SIG-M5 treated with dmso at 0.1 percent for 504 hours (cell line): ENCODE measurements around the gene ATF7.

Experiments
- DNase-seq: peaks from one replicate; lab custom pipeline; 2025; ENCODE audit not compliant: unreplicated experiment; lab: John Stamatoyannopoulos, UW

The ATF7 gene

DNA sequence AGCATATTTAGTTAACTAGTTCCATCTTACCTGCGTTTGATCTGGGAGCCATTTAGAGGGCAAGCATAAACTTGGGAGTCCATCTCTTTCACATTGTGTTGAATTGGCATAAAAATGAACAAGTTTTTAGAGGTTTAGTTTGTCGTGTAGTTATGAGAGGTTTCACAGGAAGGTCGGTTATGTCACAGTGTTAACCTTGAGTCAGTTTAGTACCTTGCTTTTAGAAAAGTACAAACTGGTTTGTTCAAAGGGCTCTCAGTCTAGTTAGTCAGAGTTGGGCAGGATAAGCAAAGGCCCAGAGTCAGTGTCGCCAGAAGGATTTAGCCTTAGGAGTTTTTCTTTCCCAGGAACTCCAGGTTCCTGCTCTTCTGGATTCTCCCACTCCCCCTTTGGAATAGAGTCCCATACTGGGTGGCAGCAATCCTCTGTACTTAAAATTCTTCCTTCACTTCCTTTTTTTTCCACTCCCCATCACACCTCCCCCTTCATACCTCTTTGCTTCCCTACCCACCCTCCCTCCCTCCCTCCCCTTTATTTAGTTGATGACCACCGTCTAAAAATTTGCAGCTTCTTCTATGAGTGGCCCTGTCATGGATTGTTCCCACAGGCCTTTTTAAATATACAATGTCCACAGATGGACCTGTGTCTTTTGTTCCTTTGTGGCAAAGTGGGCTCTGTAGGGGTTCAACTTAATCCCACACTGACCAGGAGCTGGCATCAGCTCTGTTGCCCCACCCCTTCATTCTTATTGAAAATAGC is 162.2 kb downstream of the ATF7 start:
- DNase-seq = no peak

DNA sequence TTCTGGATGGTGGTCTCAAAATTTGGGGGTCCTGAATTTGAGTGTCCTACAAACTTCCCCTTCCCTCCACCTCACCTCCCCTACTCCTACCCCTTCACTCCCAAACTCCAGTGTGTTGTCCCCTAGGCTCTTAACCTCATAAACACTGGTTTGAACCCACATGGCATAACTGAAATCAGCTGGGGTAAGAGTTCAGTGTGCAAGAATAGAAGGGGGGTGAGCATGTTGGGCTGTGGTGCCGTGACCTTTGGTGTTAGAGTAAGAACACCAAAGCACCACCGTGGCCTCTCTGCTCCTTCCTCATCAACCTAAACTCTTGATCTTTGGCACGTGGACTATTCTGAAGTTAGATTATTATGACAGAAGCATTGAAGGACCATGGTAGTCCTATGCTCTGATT is 163.2 kb downstream of the ATF7 start:
- DNase-seq = no peak

DNA sequence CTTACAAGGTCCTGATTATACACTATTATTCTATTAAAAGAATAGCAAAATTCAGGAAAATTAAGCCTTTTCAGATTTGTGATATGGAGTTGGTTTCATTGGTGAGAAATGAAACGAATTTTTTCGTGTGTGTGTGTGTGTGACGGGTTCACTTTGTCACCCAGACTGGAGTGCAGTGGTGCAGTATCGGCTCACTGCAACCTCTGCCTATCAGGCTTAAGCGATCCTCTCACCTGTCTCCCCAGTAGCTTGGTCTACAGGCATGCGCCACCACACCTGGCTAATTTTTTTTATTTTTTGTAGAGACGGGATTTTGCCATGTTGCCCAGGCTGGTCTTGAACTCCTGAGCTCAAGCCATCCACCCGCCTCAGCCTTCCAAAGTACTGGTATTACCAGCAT is 164.6 kb downstream of the ATF7 start:
- DNase-seq = no peak

DNA sequence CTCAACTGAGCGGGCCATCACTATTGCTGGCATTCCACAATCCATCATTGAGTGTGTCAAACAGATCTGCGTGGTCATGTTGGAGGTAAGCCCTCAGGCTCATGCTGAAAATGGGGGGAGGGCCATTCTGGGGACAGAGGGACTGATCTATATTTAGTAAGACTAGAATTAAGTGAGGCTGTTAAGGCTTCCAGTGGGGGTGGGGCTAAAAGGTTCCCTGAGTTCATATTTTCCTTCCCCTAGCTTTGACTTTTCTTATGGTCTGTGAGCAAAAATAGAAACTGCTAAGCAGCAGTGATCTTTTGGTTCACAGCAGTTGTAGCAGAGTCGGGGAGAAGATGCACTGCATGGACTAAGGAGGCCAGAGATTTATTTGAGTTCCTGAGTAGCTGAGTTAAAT is 165.1 kb downstream of the ATF7 start:
- DNase-seq = no peak

DNA sequence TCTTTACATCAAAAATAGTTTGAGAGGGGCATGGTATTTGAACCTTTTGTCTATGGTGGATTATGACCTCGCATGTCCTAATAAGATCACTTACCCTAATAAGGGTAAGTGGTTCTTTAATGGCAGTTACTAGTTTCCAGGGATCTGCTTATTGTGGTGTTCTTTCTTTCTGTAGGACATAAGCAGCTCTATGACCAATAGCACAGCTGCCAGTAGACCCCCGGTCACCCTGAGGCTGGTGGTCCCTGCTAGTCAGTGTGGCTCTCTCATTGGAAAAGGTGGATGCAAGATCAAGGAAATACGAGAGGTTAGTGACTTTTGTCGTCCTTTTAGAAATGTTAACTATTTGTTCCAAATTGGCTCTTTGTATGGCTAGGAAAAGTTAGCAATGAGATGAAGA is 167.1 kb downstream of the ATF7 start:
- DNase-seq = no peak
